GM20431 (cell line): Measurements from ENCODE around the gene ASCC2.
"Not testable (repeated sequence)": the region's sequence is repeated elsewhere in the genome, so short reads cannot be mapped to it uniquely, and the experiment has no call there.

ENCODE experiments used
- in situ Hi-C: fragments of 300-500 bp; cut with MseI, MboI; formaldehyde crosslinking; loops from one replicate; pipeline ENCODE4 v1.15.0; 2020; ENCODE audit warnings: low sequenced_read_pairs; ENCODE audit not compliant: unreplicated experiment

ASCC2 gene

GRCh38 chr22:29758959-29759358 is 79.1 kb downstream of the ASCC2 start:
- in situ Hi-C loops = no loop called here

DNA sequence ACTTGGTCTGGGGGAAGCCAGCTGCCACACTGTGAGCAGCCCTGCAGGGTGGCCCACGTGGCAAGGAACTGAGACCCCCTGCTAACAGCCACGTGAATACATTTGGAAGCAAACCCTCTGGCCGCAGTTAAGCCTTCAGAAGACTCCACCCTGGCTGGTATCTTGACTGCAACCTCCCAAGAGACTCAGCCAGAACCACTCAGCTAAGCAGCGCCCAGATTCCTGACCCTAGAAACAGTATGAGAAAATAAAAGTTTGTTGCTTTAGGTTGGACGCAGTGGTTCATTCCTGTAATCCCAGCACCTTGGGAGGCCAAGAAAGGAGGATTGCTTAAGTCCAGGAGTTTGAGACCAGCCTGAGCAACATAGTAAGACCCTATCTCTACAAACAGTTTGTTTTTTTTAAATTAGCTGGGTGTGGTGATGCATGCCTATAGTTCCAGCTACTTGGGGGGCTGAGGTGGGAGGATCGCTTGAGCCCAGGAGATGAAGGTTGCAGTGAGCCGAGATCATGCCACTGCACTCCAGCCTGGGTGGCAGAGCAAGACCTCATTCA is 79.9 kb downstream of the ASCC2 start:
- in situ Hi-C loops = no loop called here

DNA sequence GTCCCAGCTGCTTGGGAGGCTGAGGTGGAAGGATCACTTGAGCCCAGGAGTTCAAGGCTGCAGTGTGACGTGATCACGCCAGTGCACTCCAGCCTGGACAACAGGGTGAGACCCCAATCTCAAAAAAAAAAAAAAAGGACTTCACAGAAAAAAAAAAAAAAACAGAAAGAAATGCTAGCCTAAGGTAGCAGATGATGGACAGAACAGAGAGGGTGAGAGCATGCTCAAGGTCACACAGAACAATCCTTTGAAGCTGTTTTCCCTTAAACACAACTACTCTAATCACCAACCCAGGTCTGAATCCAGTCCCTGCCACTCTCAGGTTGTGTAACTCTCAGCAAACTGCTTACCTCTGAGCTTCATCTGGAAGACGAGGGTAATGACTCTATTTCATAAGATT is 81.0 kb downstream of the ASCC2 start:
- in situ Hi-C loops = no loop called here

- in situ Hi-C loops = no loop called here
Measured at GRCh38 chr22:29756341-29756740, 81.7 kb downstream of the ASCC2 start.

DNA sequence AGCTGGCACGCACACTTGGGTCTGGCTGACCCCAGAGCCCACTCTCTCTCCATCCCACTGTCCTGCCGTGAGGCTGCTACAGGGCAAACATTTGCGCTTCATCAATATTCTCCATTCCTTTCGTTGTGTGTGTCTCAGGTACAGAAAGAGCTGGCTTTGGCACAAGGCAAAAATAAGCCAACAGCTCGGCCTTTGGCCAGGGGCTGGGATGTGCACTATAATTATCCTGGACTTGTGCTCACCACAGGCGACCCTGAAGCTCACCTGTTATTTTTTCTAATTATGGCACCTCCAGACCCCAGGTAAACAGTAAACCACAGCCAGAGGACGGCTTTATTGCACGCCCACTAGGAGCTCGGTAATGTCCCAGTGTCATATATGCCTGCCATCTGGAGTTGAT is 82.2 kb downstream of the ASCC2 start:
- in situ Hi-C loops = no loop called here

DNA sequence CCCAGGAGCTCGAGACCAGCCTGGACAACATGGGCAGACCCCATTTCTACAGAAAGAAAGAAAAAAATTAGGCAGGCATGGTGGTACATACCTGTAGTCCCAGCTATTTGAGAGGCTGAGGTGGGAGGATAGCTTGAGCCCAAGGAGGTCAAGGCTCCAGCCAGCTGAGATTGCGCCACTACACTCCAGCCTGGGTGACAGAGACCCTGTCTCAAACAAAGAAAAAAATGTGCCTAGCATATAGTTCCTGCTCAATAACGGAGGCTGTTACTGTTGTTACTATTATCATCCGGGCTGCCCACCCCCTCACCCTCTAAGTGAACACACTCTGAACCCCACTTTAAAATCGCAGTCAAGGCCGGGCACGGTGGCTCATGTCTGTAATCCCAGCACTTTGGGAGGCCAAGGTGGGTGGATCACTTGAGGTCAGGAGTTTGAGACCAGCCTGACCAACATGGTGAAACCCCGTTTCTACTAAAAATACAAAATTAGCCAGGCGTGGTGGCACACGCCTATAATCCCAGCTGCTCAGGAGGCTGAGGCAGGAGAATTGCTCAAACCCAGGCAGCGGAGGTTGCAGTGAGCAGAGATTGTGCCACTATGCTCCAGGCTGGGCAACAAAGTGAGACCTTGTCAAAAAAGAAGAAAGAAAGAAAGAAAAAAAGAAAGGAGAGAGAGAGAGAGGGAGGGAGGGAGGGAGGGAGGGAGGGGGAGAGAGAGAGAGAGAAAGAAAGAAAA is 83.2 kb downstream of the ASCC2 start:
- in situ Hi-C loops = not testable (repeated sequence)

DNA sequence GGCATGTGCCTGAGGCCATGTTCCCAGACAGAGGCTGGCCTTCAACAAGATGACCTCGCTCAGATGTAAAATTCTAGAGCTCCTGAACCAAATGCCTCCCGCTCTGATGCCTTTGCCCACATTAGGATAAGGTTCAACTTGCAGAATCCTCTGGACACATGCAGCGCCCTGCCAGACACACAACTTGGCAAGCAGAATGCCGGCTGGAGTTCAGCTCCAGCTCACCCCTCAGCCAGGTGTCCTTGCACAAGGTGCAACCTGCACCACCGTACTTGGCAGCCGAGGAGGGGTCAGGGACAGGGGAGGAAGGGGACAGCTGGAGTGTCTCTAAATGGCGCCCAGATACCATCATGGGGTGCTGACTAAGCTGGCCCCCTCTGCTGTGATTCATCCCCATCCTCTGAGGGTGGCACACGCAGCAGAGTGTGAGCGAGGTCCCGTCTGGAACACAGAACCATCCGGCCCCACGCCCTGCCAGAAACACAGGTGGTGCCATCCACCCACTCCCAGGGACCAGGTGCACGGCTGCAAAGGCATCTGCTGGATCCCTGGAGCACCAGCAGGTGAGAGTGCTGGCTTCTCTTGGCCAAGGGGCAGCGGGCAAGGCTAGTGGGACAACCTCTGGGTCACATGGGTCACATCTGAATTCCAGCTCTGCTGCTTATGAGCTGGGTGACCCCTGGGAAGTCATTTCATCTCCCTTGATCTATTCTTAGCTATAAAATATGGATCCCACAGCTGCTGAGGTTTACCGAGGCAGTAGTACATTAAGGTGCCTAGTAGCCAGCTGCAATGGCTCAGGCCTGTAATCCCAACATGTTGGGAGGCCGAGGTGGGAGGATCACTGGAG is 84.0 kb downstream of the ASCC2 start:
- in situ Hi-C loops = no loop called here

- in situ Hi-C loops = no loop called here
Measured at GRCh38 chr22:29751669-29752068, 86.4 kb downstream of the ASCC2 start.

GRCh38 chr22:29750559-29751538 is 87.2 kb downstream of the ASCC2 start:
- in situ Hi-C loops = no loop called here

DNA sequence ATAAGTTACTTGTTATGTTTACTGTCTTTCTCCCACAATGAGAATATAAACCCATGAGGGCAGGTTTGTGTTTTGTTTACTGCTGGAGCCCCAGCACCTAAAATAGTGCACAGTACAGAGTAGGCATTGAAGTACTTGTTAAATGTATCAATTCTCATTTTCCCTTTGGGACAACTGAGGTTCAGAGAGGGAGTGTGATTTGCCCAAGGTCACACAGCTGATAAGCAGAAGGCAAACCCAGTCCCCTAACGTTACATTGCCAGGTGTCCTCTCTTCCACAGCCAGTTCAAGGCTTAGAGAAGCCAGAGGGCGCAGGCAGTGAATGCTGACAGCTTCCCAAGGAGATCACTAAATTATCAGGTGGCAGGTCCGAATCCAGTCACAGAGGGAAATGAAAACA is 88.0 kb downstream of the ASCC2 start:
- in situ Hi-C loops = no loop called here

- in situ Hi-C loops = no loop called here
Measured at GRCh38 chr22:29748248-29748893, 89.7 kb downstream of the ASCC2 start.

- in situ Hi-C loops = no loop called here
Measured at GRCh38 chr22:29747832-29748231, 90.2 kb downstream of the ASCC2 start.

DNA sequence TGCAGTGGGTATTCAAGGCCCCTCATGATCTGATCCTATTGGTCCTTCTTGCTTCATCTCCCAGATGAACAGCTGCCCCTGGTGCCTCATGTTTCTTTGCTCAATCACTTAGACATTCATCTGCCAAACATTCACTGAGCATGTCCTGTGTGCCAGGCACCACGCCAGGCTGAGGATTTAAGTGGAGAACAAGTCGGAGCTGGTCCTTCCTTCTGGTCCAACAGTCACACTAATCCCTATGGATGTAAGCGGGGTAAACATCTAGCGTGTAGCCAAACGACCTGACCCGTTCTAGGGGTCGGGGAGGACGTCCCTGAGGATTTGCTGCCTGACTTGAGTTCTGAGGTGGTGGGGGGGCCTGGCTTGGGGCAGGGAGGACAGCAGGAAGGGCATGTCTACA is 93.2 kb downstream of the ASCC2 start:
- in situ Hi-C loops = no loop called here

DNA sequence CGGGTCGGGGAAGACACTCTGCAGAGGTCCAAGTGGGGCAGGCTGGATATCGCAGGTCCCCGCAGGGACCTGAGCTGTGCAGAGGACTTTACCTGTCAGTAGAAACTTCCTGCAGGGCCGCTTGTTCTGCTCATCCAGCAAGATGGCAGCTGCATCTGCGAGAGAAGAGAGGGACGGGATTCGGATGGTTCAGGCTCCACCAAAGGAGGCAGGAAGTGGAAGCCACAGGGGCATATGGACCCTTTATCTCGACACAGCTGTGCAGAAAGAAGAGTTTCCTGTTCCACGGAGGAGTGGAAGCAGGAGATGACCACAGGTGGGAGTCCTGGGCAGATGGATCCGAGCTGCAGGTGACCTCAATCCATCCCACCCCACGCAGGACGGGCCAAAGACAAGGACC is 95.7 kb downstream of the ASCC2 start:
- in situ Hi-C loops = no loop called here

DNA sequence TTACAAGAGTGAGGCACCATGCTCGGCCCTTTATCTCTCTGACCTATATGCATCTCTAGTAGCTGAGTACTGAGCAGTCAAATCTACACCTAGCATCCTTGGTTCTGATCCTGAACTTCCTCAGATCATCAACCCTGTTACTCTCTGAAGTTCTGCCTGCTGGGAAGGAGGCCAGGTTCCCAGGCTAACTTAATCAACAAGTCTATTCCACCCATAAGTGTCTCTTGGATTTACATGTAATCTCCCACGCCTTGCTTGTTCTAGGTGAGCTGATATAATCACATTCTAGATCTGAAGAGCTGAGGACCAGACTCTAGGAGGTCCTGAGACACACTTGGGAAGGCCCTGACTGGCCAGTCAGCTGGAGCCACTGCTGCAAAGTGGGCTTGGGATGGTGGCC is 96.1 kb downstream of the ASCC2 start:
- in situ Hi-C loops = no loop called here

DNA sequence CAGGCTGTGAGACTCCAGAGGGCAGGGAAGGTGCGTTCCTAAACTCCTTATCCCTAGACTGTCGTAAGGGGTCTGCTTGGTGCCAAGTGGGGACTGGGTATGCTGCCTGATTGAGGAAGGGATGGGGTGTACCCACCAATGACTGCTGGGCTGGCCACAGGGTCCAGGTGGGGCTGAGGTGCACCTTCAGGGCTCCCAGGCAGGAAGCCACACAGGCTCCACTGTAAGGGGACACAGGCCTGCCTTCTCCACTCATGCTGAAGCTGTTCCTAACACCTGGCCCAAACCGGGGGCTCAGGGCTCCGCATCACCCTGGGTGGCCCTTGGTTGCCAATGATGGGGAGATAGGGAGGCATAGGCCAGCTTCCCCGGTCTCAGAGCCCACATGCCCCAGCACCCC is 97.9 kb downstream of the ASCC2 start:
- in situ Hi-C loops = no loop called here

GRCh38 chr22:29739346-29739875 is 98.7 kb downstream of the ASCC2 start:
- in situ Hi-C loops = no loop called here
